Measurements from ENCODE around the gene CMTM8. TPM values are rescaled to one million over a fixed set of nuclear protein-coding genes. Genes with fewer than 3 reads are reported as not detected.

Gene CMTM8
- total and polyA plus RNA-seq, 9 donors = 0.48 to 9.9 (median 2.1) TPM

DNA sequence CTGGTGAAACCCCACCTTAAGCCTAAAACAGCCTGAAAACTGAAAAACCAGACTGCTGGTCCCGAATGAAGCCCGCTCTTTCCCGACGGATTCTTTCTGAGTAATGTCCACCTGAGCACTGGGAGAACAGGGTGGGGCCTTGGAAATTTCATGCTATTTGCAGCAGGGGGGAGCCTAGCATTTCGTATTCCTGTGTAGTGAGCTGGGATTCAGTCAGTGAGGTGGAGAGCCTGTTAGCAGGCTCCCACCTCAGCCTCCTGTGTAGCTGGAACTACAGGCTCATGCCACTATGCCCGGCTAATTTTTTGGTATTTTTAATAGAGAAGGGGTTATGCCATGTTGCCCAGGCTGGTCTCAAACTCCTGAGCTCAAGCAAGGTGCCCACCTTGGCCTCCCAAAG is 74.7 kb downstream of the CMTM8 start:
- 94 to 97% (median 95%) methylated on average over 6 of the region's 6 CpGs for WGBS, 3 donors
- Histone ChIP-seq H3K27me3 (no peaks in the 10 kb centered on the region), H3K27ac (no peak overlapping the region), H3K36me3 (no peaks in the 10 kb centered on the region), H3K4me1 (ENCODE audit: insufficient read depth) (peaks cover 5% of the 10 kb centered on the region), H3K4me3 (no peak overlapping the region), H3K9me3 (no peaks in the 10 kb centered on the region)
- no peak for TF ChIP-seq EP300 (IDR thresholded peaks at IDR 0.05)
- TF ChIP-seq, protein P1, sequence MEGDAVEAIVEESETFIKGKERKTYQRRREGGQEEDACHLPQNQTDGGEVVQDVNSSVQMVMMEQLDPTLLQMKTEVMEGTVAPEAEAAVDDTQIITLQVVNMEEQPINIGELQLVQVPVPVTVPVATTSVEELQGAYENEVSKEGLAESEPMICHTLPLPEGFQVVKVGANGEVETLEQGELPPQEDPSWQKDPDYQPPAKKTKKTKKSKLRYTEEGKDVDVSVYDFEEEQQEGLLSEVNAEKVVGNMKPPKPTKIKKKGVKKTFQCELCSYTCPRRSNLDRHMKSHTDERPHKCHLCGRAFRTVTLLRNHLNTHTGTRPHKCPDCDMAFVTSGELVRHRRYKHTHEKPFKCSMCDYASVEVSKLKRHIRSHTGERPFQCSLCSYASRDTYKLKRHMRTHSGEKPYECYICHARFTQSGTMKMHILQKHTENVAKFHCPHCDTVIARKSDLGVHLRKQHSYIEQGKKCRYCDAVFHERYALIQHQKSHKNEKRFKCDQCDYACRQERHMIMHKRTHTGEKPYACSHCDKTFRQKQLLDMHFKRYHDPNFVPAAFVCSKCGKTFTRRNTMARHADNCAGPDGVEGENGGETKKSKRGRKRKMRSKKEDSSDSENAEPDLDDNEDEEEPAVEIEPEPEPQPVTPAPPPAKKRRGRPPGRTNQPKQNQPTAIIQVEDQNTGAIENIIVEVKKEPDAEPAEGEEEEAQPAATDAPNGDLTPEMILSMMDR (IDR thresholded peaks at IDR 0.05) = no peak
- TF ChIP-seq POLR2A (IDR thresholded peaks at IDR 0.05) = no peak
- intact Hi-C loops (cut with DNase I) = no loop called here
- no peak for DNase-seq

DNA sequence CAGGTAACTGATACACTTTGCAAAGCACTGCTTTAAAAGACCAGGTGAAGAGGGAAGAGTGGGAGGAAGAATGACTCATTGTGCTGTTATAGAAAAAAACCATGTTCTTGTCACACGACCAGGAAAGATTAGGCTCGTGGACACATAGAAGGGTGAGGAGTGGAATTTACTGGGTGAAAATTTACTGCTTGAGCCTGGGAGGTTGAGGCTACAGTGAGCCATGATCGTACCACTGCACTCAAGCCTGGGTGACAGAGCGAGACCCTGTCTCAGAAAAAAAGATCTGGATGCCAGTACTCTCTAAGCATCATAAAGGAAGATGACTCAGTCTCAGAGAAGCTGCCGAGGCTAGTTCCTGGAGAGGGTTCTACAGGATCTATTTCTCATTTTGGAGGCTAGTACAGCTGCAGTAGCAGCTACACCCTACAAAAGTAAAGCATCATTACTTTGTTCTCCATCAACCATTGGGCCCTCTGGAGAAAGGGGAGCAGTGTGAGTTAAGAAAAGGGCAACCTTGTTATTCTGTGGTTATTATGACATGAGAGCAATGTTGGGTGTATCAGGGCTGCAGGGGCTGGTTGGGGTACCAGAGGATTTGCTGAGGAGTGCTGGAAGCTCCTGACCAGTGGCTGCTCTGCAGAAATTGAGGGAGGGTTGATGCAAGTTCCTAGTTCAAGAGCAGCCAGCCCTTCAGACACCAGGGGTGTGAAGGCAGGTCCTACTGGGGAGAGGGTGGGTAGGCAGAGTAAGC is 75.4 kb downstream of the CMTM8 start:
- 42 to 50% (median 49%) methylated on average over 5 of the region's 5 CpGs for WGBS, 3 donors
- H3K4me1 ChIP-seq (ENCODE audit: insufficient read depth) = peaks cover 5% of the 10 kb centered on the region
- TF ChIP-seq POLR2A (IDR thresholded peaks at IDR 0.05) = no peak
- TF ChIP-seq, protein P1 (IDR thresholded peaks at IDR 0.05) = no peak
- TF ChIP-seq EP300 (IDR thresholded peaks at IDR 0.05) = no peak

DNA sequence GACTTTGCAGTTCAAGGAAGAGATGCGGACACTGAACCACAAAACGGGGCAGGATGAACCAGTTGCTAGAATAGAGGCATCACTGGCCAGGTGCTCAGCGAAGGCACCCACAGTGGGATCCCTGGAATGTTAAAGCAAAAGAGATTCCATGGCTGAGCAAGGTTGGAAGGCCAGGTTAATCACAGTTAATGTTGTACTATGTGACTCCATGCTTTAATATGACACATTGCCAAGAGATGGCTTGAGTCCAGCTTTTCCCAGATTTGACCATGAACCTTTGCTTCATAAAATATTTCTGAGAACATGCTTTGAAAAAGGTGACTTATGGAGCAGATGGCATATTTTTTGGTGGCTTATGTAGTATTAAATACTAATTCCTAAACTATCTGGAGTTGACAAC is 77.0 kb downstream of the CMTM8 start:
- no peak overlapping the region for H3K4me3 ChIP-seq
- DNase-seq = no peak
- no peaks in the 10 kb centered on the region for H3K9me3 ChIP-seq
- no peaks in the 10 kb centered on the region for H3K36me3 ChIP-seq
- WGBS, 3 donors = 78 to 95% (median 86%) methylated on average over 3 of the region's 3 CpGs
- intact Hi-C loops (cut with DNase I) = no loop called here
- TF ChIP-seq POLR2A (IDR thresholded peaks at IDR 0.05) (no peak), EP300 (IDR thresholded peaks at IDR 0.05) (no peak)
- TF ChIP-seq, protein P1 (IDR thresholded peaks at IDR 0.05) = no peak
- no peak overlapping the region for H3K27ac ChIP-seq
- H3K27me3 ChIP-seq = no peaks in the 10 kb centered on the region
- peaks cover 3% of the 10 kb centered on the region for H3K4me1 ChIP-seq (ENCODE audit: insufficient read depth)

More for the DNA sequence above, 75.4 kb downstream of the CMTM8 start:
- intact Hi-C loops (cut with DNase I) = no loop called here
- H3K9me3 ChIP-seq = no peaks in the 10 kb centered on the region
- no peaks in the 10 kb centered on the region for H3K27me3 ChIP-seq
- no peak overlapping the region for H3K4me3 ChIP-seq
- H3K36me3 ChIP-seq = no peaks in the 10 kb centered on the region
- no peak overlapping the region for H3K27ac ChIP-seq
- no peak for DNase-seq

DNA sequence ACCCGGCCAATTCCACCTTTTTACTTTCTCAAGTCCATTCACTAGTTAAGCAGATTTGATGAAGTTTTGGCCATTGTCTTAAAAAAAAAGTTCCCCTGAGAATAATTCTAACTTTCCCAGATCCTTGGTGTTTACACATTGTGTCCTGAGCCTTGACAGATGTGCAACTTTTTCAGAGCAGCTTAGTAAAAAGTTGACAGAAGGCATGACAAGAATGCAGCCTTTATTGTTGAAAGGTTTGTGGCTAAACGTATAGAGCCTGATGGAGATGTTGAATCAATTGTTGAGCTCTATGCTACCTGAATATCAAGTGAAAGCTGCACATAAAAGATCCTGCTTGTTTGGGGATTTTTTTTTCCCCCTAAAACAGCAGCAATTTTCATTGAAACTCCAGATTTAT is 77.8 kb downstream of the CMTM8 start:
- no peaks in the 10 kb centered on the region for H3K36me3 ChIP-seq
- H3K4me1 ChIP-seq (ENCODE audit: insufficient read depth) = peaks cover 3% of the 10 kb centered on the region
- WGBS, 3 donors = 66 to 70% (median 66%) methylated on average over 2 of the region's 2 CpGs
- intact Hi-C loops (cut with DNase I) = no loop called here
- H3K27me3 ChIP-seq = no peaks in the 10 kb centered on the region
- H3K27ac ChIP-seq = no peak overlapping the region
- DNase-seq = no peak
- no peaks in the 10 kb centered on the region for H3K9me3 ChIP-seq
- no peak overlapping the region for H3K4me3 ChIP-seq
- TF ChIP-seq EP300 (IDR thresholded peaks at IDR 0.05) = no peak
- TF ChIP-seq, protein P1 (IDR thresholded peaks at IDR 0.05) = no peak
- no peak for TF ChIP-seq POLR2A (IDR thresholded peaks at IDR 0.05)
